Right lobe of liver (tissue), 6 donors: ENCODE results near the gene TENM3. TPM values are rescaled to one million over a fixed set of nuclear protein-coding genes. Genes with fewer than 3 reads are reported as not detected.

Experiments
- ATAC-seq, 4 donors: fragments of 200-7000 bp; cut with Tn5 transposase; one replicate each; pipeline ENCODE4 v1.9.1; 2020; ENCODE audit warnings: mild to moderate bottlenecking in 4 of 4, moderate library complexity in 4 of 4
- DNase-seq, 3 donors: peaks; one replicate each; pipeline ENCODE4 v3.0.0-alpha.2; 2020
- H3K27ac ChIP-seq, 3 donors: fragments of 200-600 bp; one replicate each; pipeline ENCODE4 v1.8.0; 2022
- H3K27me3 ChIP-seq, 2 donors: fragments of 200-600 bp; one replicate each; pipeline ENCODE4 v1.8.0; 2022
- H3K36me3 ChIP-seq, 4 donors: fragments of 200-600 bp; sonication (generic) in 1 of 4; one replicate each; pipeline versions ENCODE4 v1.5.1 to v1.8.0; 2017 to 2022; ENCODE audit warnings: control low read depth in 1 of 4
- H3K4me1 ChIP-seq, 4 donors: fragments of 200-600 bp; sonication (generic) in 1 of 4; one replicate each; pipeline versions ENCODE4 v1.5.1 to v1.8.0; 2017 to 2022; ENCODE audit warnings: control low read depth in 1 of 4
- H3K4me3 ChIP-seq, 3 donors: fragments of 200-600 bp; one replicate each; pipeline ENCODE4 v1.8.0; 2022
- H3K9me3 ChIP-seq, 4 donors: fragments of 200-600 bp; sonication (generic) in 1 of 4; one replicate each; pipeline versions ENCODE4 v1.5.1 to v1.8.0; 2017 to 2022; ENCODE audit warnings: control low read depth in 1 of 4
- CTCF ChIP-seq, 4 donors: fragments of 200-600 bp in 3 of 4; fragments of 450-650 bp in 1 of 4; IDR thresholded peaks; one replicate each; pipeline versions ENCODE4 v1.5.1 to v1.8.0; 2016 to 2022; ENCODE audit warnings: antibody characterized with exemption in 4 of 4, mild to moderate bottlenecking in 2 of 4
- POLR2A ChIP-seq: fragments of 450-650 bp; IDR thresholded peaks from one replicate; pipeline ENCODE4 v1.6.1; 2017; ENCODE audit warnings: antibody characterized with exemption, mild to moderate bottlenecking
- WGBS: methylation state at CpG from one replicate; pipeline ENCODE4 v1.1.6; 2018; ENCODE audit warnings: low coverage, low lambda C conversion rate; ENCODE audit not compliant: insufficient coverage; ENCODE audit errors: missing lambda C conversion rate; 5-methylcytosine and 5-hydroxymethylcytosine counted together
- intact Hi-C, 2 donors: fragments of 100-400 bp; cut with DNase I; formaldehyde crosslinking; loops; one replicate each; pipeline versions ENCODE4 v1.11.2 to v1.14.1; 2022
- total RNA-seq, 6 experiments: library from RNA; depleted of rRNA in 2 of 6; stranded (reverse); fragments of >200 nt in 2 of 6; fragmentation: NEBNext Ultra II Directional in 3 of 6; extraction: Animal tissue kit (Norgen Biotek cat#: 25700) in 3 of 6; gene quantifications; one replicate each; pipeline versions ENCODE4 v1.1.0 to v1.2.4, GENCODE V29; 2016 to 2023
- donor health status: DM: no; HTN: yes; CAD: no.
- donor health status: DM: no; HTN: no; CAD: no.
- donor health status: DM: no; HTN: no; CAD: no.
- donor health status: DM: no; HTN: yes; CAD: no.
- donor health status: DM: no; HTN: yes; CAD: no.

The TENM3 gene
- total RNA-seq, 6 experiments from 2014 or later: 0.06 to 3.0 (median 1.1) TPM

DNA sequence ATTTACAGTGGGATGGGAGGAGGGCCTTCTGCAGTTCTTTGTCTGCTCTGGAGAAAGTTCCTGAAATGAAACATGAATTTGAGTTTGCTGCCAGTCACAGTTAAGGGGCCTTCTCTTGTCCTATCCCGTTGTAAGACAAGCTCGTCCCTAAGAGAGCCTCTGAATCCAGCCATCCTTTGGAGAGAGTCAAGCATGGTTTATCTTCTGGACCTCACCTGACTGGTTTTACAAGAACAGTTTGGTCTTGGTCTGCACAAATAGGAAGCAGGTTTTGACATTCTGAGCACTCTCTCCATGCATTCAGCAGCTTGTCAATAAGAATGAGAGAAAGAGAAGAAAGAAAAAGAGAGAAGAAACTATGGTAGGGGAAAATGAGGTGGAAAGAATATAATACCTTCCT is 20.4 kb upstream of the TENM3 start:
- intact Hi-C loops: no loop called here
- ATAC-seq: no peak
- 59% methylated on average over 2 of the region's 2 CpGs for WGBS

GRCh38 chr4:182223708-182224107 is 19.5 kb upstream of the TENM3 start:
- no peaks in the 10 kb centered on the region for H3K36me3 ChIP-seq
- intact Hi-C loops: no loop called here
- peak overlapping the region in 2 of 3 donors; percentile 7 to 44 for H3K27ac ChIP-seq
- no peaks in the 10 kb centered on the region for H3K27me3 ChIP-seq
- H3K9me3 ChIP-seq: peaks cover 0 to 2% (median 0%) of the 10 kb centered on the region in 4 donors
- ATAC-seq (peak; percentile 30 to 69 (median 58)), DNase-seq (no peak)
- TF ChIP-seq CTCF (IDR thresholded peaks at IDR 0.05) (no peak), POLR2A (no peak)
- no peak overlapping the region for H3K4me3 ChIP-seq
- H3K4me1 ChIP-seq: peaks cover 0 to 12% (median 5%) of the 10 kb centered on the region in 4 donors
- 44% methylated on average over 4 of the region's 4 CpGs for WGBS

More for the DNA sequence above, 20.4 kb upstream of the TENM3 start:
- TF ChIP-seq CTCF (IDR thresholded peaks at IDR 0.05) (no peak), POLR2A (no peak)
- Histone ChIP-seq H3K27me3 (no peaks in the 10 kb centered on the region), H3K27ac (no peak overlapping the region), H3K9me3 (peaks cover 0 to 2% (median 0%) of the 10 kb centered on the region in 4 donors), H3K36me3 (no peaks in the 10 kb centered on the region), H3K4me3 (no peak overlapping the region), H3K4me1 (peaks cover 0 to 12% (median 5%) of the 10 kb centered on the region in 4 donors)
- no peak for DNase-seq

DNA sequence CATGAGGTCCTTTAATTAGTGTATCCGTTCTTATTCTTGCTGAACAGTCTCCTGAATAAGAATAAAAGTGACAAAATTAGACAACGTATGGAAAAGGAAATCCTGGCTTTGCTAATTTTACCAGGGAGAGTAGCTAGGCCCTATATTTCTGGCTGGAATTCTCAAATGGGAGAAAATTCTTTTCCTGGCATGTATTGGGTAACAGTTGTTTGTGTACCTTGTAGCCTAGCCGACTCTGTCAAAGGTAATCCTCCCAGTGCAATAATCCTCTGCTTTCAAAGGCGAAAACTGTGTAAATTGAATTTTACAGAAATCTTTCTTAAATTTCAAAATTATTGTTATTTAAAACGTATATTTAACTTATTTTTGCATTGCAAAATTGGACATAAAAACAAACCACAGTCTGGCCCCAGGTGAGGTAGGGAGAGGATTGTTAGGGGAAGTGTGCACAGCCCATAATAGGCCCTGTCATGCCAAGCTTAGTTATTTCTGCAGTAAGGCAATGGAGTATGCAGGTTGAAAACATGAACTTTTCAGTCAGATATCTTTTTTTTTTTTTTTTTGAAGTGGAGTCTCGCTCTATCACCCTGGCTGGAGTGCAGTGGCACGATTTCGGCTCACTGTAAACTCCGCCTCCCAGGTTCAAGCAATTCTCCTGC is 18.9 kb upstream of the TENM3 start:
- Histone ChIP-seq H3K27ac (peak overlapping the region in 2 of 3 donors; percentile 7 to 44), H3K36me3 (no peaks in the 10 kb centered on the region), H3K9me3 (peaks cover 0 to 2% (median 0%) of the 10 kb centered on the region in 4 donors), H3K4me1 (peaks cover 0 to 12% (median 5%) of the 10 kb centered on the region in 4 donors), H3K27me3 (no peaks in the 10 kb centered on the region), H3K4me3 (no peak overlapping the region)
- TF ChIP-seq POLR2A: no peak
- no peak for TF ChIP-seq CTCF (IDR thresholded peaks at IDR 0.05)
- 41% methylated on average over 9 of the region's 9 CpGs for WGBS
- ATAC-seq (peak; percentile 95 to 99 (median 98)), DNase-seq (no peak)
- intact Hi-C loops: no loop called here

DNA sequence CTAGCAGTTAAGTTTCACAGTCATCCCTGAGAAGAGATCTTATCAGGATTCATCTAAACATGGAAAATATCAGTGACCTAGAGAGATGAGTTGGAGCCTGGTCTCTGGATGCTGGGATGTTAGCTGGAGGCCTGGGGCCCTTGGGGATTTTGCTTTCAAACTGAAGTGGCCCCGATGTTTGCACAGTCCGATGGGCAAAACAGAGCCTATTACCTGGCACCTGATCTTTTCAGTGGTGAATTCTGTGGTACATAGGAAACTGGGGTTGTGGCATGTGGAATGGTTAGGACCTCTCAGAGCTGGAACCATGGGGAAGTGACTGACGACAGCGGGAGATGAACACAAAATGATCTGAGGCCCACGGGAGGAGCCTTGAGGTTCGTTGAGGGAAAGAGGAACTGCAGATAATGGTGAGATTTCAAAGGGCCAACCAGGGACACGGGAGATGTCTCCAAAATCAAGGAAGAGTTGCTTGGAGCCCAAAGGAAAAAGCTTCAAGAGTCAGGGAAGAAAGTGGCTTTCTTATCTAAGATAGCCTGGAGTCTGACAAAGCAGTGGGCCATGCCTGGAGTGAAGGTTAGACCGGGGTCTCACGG is 17.8 kb upstream of the TENM3 start:
- DNase-seq: no peak
- TF ChIP-seq POLR2A: no peak
- TF ChIP-seq CTCF (IDR thresholded peaks at IDR 0.05): no peak

More for the DNA sequence above, 17.8 kb upstream of the TENM3 start:
- no peak for ATAC-seq
- WGBS: 83% methylated on average over 3 of the region's 9 CpGs
- H3K9me3 ChIP-seq: peaks cover 0 to 2% (median 0%) of the 10 kb centered on the region in 4 donors
- no peak overlapping the region for H3K27ac ChIP-seq
- no peaks in the 10 kb centered on the region for H3K36me3 ChIP-seq
- intact Hi-C loops: no loop called here
- no peaks in the 10 kb centered on the region for H3K27me3 ChIP-seq
- H3K4me1 ChIP-seq: peaks cover 0 to 12% (median 5%) of the 10 kb centered on the region in 4 donors
- H3K4me3 ChIP-seq: no peak overlapping the region
